HEK293 (cell line): ENCODE measurements around the gene WRAP73.

Experiments used
- CTCF ChIP-seq: fragments of 450-650 bp; formaldehyde crosslinking; IDR thresholded peaks from 2 replicates; pipeline ENCODE4 v1.5.1; 2016; ENCODE audit warnings: missing biosample characterization, missing genetic modification characterization
- EGR2 ChIP-seq: fragments of 450-650 bp; formaldehyde crosslinking; IDR thresholded peaks from 2 replicates; pipeline ENCODE4 v1.5.1; 2016; ENCODE audit warnings: low read depth, missing biosample characterization, missing genetic modification characterization
- GLIS1 ChIP-seq: fragments of 450-650 bp; formaldehyde crosslinking; IDR thresholded peaks from 2 replicates; pipeline ENCODE4 v1.5.1; 2016; ENCODE audit warnings: missing biosample characterization, missing genetic modification characterization
- ZNF146 ChIP-seq: fragments of 450-650 bp; formaldehyde crosslinking; IDR thresholded peaks from 2 replicates; pipeline ENCODE4 v1.5.1; 2016; ENCODE audit warnings: missing biosample characterization, missing genetic modification characterization
- ZNF24 ChIP-seq: fragments of 450-650 bp; formaldehyde crosslinking; IDR thresholded peaks from 2 replicates; pipeline ENCODE4 v1.5.1; 2016; ENCODE audit warnings: missing biosample characterization, missing genetic modification characterization
- ZNF311 ChIP-seq: fragments of 450-650 bp; formaldehyde crosslinking; IDR thresholded peaks from 2 replicates; pipeline ENCODE4 v1.5.1; 2017; ENCODE audit warnings: missing biosample characterization, missing genetic modification characterization, borderline replicate concordance
- ZNF621 ChIP-seq: fragments of 450-650 bp; formaldehyde crosslinking; IDR thresholded peaks from 2 replicates; pipeline ENCODE4 v1.5.1; 2017; ENCODE audit warnings: missing biosample characterization, missing genetic modification characterization
- ZNF660 ChIP-seq: fragments of 450-650 bp; IDR thresholded peaks from 2 replicates; pipeline ENCODE4 v1.5.1; 2018; ENCODE audit warnings: missing biosample characterization, mild to moderate bottlenecking, missing genetic modification characterization
- ZNF837 ChIP-seq: fragments of 450-650 bp; formaldehyde crosslinking; IDR thresholded peaks from 2 replicates; pipeline ENCODE4 v1.5.1; 2016; ENCODE audit warnings: missing biosample characterization, missing genetic modification characterization
- TF ChIP-seq, protein P1 (sequence below): fragments of 450-650 bp; formaldehyde crosslinking; IDR thresholded peaks from 2 replicates; pipeline ENCODE4 v1.5.1; 2016; ENCODE audit warnings: missing biosample characterization, missing genetic modification characterization
- TF ChIP-seq, protein P2 (sequence below): fragments of 450-650 bp; formaldehyde crosslinking; IDR thresholded peaks from 2 replicates; pipeline ENCODE4 v1.5.1; 2017; ENCODE audit warnings: missing biosample characterization, mild to moderate bottlenecking, missing genetic modification characterization, moderate library complexity

- no peak for TF ChIP-seq CTCF (tag by site-specific recombination)
- TF ChIP-seq, protein P1, sequence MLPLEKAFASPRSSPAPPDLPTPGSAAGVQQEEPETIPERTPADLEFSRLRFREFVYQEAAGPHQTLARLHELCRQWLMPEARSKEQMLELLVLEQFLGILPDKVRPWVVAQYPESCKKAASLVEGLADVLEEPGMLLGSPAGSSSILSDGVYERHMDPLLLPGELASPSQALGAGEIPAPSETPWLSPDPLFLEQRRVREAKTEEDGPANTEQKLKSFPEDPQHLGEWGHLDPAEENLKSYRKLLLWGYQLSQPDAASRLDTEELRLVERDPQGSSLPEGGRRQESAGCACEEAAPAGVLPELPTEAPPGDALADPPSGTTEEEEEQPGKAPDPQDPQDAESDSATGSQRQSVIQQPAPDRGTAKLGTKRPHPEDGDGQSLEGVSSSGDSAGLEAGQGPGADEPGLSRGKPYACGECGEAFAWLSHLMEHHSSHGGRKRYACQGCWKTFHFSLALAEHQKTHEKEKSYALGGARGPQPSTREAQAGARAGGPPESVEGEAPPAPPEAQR (tag by site-specific recombination), result no peak
- no peak for TF ChIP-seq ZNF24 (tag by site-specific recombination)
- no peak for TF ChIP-seq ZNF837 (tag by site-specific recombination)
- peak; percentile 43 for TF ChIP-seq EGR2
- no peak for TF ChIP-seq ZNF146 (tag by site-specific recombination)
- TF ChIP-seq, protein P2, sequence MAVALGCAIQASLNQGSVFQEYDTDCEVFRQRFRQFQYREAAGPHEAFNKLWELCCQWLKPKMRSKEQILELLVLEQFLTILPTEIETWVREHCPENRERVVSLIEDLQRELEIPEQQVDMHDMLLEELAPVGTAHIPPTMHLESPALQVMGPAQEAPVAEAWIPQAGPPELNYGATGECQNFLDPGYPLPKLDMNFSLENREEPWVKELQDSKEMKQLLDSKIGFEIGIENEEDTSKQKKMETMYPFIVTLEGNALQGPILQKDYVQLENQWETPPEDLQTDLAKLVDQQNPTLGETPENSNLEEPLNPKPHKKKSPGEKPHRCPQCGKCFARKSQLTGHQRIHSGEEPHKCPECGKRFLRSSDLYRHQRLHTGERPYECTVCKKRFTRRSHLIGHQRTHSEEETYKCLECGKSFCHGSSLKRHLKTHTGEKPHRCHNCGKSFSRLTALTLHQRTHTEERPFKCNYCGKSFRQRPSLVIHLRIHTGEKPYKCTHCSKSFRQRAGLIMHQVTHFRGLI, result no peak
- TF ChIP-seq ZNF621, result no peak
- TF ChIP-seq GLIS1, result no peak
- TF ChIP-seq ZNF660 (tag by site-specific recombination), result no peak
- no peak for TF ChIP-seq ZNF311 (tag by site-specific recombination)
These were observed 42.2 kb downstream of the WRAP73 start for GRCh38 chr1:3607703-3608065.
